NCI-H1092 treated with DMSO at 0.1 percent for 48 hours (cell line): ENCODE results near the gene ABCG5.

ENCODE experiments used
- DNase-seq: peaks from one replicate; lab custom pipeline; 2025; lab: John Stamatoyannopoulos, UW

The ABCG5 gene

DNA sequence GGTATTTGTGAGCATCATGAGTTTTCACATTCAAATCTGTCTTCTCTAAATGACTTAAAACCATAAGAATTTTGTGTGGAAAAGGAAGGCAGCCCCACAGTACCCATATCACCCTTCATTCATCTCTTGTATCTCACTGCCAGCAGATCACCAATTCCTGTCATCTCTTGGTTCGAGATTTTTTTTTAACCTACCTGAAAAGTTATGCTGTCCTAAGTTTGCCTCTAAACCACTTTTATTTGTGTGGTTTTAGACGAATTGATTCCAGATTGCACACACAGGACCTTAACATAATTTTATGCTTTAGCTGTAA, 32.0 kb downstream of the ABCG5 start:
- no peak for DNase-seq

DNA sequence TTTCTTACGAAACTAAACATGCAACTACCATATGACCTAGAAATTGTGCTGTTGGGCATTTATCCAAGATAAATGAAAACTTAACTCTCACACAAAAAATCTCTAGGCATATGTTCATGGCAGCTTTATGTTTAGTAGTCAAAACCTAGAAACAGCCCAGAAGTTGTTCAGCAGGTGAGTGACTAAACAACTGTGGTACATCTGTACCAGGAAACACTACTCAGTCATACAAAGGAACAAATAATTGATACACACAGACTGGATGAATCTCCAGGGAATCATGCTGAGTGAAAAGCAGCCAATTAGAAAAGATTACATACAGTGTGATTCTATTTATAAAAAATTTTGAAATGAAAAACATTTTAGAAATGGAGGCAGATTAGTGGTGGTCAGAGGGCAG, 35.5 kb downstream of the ABCG5 start:
- no peak for DNase-seq

- no peak for DNase-seq
Measured at GRCh38 chr2:43802135-43802534, 36.5 kb downstream of the ABCG5 start.

DNA sequence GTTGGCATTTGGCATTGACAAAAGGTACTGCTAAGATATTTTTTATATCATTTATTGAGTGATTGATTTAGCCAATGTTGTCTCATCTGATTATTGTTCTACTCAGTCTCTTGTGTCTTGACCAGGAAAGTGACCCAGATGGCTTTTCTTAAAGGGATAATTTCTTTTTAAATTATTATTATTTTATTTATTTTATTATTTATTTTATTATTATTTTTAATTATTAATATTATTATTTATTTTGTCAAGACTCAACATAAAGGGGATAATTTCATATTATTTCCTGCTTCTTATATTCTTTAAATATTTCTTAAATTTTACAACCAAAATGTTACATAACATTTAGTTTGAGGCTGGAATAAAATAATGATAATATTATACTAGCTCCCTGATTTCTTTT, 37.7 kb downstream of the ABCG5 start:
- no peak for DNase-seq

DNA sequence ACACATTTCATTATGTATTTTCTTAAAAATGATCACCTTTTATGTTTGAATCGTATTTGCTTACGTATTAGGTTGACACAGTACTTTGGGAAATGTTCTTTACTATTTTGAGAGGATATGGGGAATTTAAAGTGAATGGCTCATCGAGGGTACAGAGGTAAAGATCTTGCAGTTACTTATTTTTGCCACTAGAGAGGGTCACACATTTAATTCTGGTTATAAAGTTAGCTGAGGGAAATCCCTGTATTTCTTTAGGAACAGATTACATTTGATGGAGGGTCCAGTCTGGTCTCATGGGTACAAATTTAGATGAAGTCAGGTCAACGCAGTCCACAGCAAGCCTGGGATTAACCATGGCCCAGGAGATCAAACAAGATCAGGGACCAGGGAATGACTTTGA, 40.3 kb downstream of the ABCG5 start:
- DNase-seq, result no peak

GRCh38 chr2:43796206-43796605, 42.4 kb downstream of the ABCG5 start:
- DNase-seq, result no peak

- DNase-seq, result no peak
Measured at GRCh38 chr2:43794956-43795355, 43.7 kb downstream of the ABCG5 start.

DNA sequence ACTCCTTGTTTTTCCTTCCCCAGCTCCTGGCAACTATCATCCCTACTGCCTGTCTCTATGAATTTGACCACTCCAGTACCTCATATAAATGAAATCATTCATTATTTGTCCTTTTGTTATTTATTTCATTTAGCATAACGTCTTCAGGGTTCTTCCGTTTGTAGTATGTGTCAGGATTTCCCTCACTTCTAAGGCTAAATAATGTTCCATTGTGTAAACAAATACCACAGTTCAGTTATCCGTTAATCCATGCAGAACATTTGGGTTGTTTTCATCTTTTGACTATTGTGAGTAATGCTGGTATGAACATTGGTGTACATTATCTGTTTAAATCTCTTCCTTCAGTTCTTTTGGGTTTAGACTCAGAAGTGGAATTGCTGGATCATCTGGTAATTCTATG, 46.0 kb downstream of the ABCG5 start:
- no peak for DNase-seq

DNA sequence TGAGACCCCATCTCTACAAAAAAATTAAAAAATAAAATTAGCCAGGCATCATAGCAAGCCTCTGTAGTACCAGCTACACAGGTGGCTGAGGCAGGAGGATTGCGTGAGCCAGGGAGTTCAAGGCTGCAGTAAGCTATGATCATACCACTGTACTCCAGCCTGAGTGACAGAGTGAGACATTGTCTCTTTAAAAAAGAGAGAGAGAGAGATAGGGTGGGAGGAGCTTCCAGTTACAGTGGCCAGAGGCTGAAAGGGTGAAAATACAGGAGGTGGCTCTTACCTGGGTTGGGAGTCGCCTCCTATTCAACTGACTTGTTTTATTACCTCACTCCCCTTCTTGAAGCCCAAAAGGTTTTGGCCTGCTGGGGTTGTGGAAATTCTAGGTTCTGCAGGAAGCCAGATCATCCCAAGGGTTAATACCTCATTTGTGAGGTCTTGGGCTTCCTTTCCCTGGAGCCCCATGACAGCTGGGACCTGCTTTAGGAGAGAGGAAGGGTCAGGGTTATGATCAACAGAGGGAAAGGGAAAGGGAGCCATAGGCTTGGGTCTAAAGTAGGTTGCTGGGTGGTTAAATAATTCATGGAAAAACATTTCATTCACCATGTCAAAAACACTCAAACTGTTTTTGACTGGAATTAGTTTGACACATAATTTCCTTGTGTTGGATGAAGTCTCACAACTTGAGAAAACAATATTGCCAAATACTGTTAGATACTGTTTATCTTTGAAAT, 47.4 kb downstream of the ABCG5 start:
- DNase-seq, result no peak

DNA sequence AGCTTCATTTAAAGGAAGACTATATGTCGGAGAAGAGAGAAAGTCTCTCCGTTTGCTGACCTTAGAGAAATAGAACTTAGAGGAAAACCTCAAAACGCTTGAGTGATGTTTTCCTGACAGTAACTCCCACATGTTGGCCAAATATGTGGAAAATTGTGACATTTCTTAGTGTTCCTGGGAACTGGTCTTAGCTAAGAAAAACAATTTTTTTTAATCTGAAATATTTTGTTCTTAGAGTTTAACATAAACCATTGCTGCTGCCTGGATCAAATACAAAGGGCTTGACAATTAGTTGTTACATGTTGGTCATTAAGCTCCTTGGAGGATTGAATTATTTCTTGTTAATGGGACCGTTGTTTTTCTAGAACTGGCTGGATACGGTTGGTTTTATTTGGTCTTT, 48.5 kb downstream of the ABCG5 start:
- no peak for DNase-seq

DNA sequence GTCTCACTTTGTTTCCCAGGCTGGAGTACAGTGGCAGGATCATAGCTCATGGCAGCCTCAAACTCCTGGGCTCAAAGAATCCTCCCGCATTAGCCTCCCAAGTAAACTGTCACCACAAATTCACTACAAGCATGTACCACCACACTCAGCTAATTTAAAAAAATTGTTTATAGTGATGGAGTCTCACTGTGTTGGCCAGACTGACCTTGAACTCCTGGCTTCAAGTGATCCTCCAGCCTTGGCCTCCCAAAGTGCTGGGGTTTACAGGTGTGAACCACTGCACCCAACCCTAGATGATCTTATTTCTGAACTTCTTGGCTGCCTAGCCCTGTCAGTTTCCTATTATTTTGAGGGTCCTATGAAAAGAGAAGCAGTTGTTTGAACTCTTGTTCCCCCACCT, 50.0 kb downstream of the ABCG5 start:
- no peak for DNase-seq

GRCh38 chr2:43787895-43788294, 50.7 kb downstream of the ABCG5 start:
- DNase-seq, result no peak

GRCh38 chr2:43778233-43778632, 60.4 kb downstream of the ABCG5 start:
- no peak for DNase-seq

GRCh38 chr2:43777306-43777926, 61.2 kb downstream of the ABCG5 start:
- no peak for DNase-seq

DNA sequence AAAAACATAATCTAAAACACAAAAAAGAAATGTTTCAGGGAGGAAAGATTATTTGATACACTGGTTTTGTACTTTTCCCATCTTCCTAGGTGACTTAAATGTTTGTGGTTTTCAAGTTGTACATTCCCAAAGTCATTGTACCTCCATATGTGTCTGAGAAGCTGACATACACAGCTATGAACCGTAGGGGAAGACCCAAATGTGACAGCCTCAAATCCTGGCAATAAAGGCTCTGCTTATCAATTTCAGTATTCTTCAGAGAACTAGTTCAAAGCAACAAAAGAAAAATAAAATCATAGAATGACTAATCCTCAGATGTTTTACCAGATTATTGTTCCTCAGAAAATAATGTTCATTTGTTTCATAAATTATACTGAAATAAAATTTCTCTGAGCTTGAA, 62.3 kb downstream of the ABCG5 start:
- no peak for DNase-seq

DNA sequence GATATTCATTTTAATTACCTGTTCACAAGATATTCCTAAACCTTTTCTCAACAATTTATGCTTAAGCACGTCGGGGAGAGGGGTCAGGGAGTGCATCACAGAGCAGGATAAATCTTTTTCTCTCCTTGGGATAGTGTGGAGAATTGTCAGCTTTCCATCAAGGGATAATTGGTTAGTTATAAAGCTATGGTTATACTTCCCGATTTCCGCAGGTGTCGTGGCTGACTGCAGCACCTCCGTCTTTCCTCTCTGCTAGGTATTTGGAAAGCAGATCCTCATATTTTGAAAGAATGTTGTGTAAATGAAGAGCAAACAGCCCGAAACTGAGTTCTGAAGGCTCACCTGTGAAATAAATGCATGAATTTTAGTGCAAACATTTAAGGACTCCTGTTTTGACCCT, 64.0 kb downstream of the ABCG5 start:
- no peak for DNase-seq

GRCh38 chr2:43773876-43774613, 64.6 kb downstream of the ABCG5 start, which contains the start of gene DYNC2LI1:
DYNC2LI1 (plus strand) TSS chr2:43774039; CDS start chr2:43774139, 100 bp downstream.
- peak; percentile 66 for DNase-seq

DNA sequence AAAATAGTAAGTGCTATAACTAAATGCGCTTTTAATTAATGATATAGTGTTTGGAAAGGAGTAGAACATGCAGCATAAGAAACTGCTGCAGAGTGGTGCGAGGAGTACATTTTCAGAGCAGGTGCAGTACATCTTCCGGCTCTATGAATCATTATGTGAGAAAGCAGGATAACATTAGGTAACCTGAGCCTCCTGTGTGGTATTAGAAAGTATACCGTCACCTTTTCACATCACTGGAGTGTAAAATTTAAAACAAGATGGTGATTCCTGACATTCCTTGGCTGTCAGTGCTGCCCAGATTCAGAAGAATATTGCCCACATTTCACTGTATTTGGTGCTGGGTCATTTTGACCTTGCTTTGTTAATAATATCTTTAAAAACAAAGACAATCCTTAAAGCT, 72.6 kb downstream of the ABCG5 start:
- DNase-seq, result no peak

DNA sequence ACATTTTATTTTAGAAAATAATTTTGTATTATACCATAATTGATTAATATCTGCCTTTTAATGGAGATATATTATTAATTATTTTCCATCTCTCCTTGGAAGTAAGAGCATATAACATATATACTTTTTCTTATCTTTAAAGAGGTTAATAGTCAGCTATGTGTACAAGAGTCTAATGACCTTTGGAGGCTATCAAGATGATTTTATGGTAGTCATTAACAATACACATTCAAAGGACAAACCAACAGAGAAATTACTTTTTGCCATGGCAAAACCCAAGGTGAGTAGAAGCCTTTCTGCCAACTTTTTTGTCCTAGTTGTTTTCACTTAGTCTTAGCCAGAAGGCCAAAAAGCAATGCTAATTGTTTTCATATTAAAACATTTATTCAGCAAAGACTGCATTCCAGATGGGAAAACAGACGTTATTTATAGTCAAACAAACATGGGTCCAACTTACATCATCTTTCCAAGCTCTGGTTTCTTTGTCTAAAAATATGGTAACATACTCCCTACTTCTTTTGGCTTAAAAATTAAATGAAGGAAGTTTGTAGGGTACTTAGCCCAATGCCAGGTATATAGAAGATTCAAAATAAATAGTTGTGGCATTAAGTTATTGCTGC, 74.4 kb downstream of the ABCG5 start:
- no peak for DNase-seq

DNA sequence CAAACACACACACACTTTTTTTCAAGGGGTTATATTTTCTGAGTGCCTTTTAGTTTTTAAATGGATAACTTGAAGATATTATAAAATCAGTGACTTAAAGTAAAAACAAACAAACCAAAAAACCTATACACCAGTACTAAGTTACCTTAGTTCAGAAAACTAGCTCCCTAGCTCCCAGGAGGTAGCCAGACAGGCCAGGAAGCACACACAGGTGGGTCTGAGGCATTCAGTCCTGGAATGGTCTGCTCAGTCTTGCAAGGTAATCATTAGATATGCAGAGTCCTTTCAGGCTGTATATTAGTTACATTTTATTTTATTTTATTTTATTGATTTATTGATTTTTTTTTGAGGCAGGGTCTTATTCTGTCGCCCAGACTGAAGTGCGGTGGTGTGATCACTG, 75.5 kb downstream of the ABCG5 start:
- no peak for DNase-seq
